PFSK-1 (cell line): ENCODE measurements around the gene ELMOD3.

ENCODE experiments used
- POLR2AphosphoS5 ChIP-seq: IDR thresholded peaks from 2 replicates; pipeline ENCODE4 v1.6.1; 2012; ENCODE audit warnings: low read depth, mild to moderate bottlenecking, control low read depth, low read length, moderate library complexity
- REST ChIP-seq, 2 experiments: IDR thresholded peaks; 2 replicates each; pipeline versions ENCODE4 v1.6.1 to v1.8.0; 2011 to 2012; ENCODE audit warnings: low read depth in 2 of 2, low read length in 2 of 2, control low read depth in 1 of 2, inconsistent platforms in 1 of 2, mild to moderate bottlenecking in 1 of 2, moderate library complexity in 1 of 2; ENCODE audit not compliant: insufficient read depth in 1 of 2
- SIN3A ChIP-seq: IDR thresholded peaks from 2 replicates; pipeline ENCODE4 v1.6.1; 2012; ENCODE audit warnings: mild to moderate bottlenecking, low read length, moderate library complexity, borderline replicate concordance; ENCODE audit not compliant: insufficient read depth

DNA sequence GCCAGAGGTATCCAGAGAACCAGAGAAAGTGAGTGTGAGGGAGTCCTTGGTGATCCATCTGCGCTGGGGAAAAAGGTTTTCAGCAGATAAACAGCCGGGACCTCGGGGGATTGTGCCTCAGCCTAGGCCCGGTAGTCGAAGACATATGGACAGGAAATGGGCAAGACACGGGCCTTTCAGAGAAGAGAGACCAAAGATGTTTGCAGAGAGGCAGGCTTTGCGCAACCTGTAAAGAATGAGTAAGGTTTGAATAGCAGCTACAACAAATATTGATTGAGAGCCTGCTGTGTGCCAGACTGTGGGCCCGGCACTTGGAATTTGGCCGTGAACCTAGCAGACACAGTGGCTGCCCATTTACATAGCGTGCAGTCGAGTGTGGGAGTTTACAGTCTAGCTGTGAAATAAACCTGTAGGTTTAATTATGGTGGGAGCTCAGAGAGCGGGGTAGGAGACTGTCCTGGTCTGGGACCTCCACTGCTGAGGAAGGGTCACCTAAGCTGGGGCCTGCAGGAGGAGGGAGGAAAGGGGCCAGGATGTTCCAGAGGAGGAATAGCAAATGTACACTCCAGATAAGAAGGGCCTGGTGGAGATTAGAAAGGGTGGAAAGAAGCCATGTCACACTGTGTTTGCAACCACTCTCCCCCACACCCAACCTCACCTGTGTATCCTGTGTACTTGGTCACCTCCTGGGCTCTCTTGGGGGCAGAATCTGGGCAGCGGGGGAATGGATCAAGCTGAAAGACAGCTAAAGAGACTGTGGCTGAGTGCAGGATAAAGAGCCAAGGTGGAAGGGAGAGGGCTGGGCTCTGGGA, 66.9 kb downstream of the ELMOD3 start:
- no peak for TF ChIP-seq SIN3A
- no peak for TF ChIP-seq POLR2AphosphoS5
- TF ChIP-seq REST (IDR thresholded peaks at IDR 0.05; ENCODE audit: insufficient read depth in 1 of 2, low read depth in 2 of 2, low read length in 2 of 2): no peak
